MCF 10A (cell line): ENCODE data around the gene FILIP1L. TPM values are rescaled to one million over a fixed set of nuclear protein-coding genes. Genes with fewer than 3 reads are reported as not detected.

Experiments
- BruUV-seq: library from RNA; stranded (reverse); fragments of 400-500 nt; replicated peaks from 2 replicates; lab custom pipeline; 2021; lab: Mats Ljungman, UMichigan
- CTCF ChIA-PET: fragments of 300-600 bp; sonication (Branson Sonifier 250); formaldehyde crosslinking; extraction: SDS; loops from one replicate; lab custom pipeline; 2021; ENCODE audit warnings: antibody characterized with exemption, inconsistent platforms; lab: Yijun Ruan, JAX
- POLR2A ChIA-PET: fragments of 300-600, 350-650 bp; sonication (Branson Sonifier 250); formaldehyde crosslinking; extraction: SDS; loops from one replicate; lab custom pipeline; 2020; ENCODE audit warnings: antibody characterized with exemption, inconsistent platforms; lab: Yijun Ruan, JAX
- DNase-seq: peaks from one replicate; pipeline ENCODE4 v3.0.0-alpha.2; 2018; ENCODE audit not compliant: unreplicated experiment
- H3K27ac Mint-ChIP-seq: one replicate; pipeline ENCODE4 v1.8.0; 2022; ENCODE audit warnings: mild to moderate bottlenecking, low read depth, mixed read lengths; ENCODE audit not compliant: unreplicated experiment
- H3K27me3 Mint-ChIP-seq: one replicate; pipeline ENCODE4 v1.8.0; 2022; ENCODE audit warnings: mixed read lengths; ENCODE audit not compliant: insufficient read depth, unreplicated experiment
- H3K36me3 Mint-ChIP-seq: one replicate; pipeline ENCODE4 v1.8.0; 2022; ENCODE audit warnings: mild to moderate bottlenecking, moderate library complexity, mixed read lengths; ENCODE audit not compliant: insufficient read depth, unreplicated experiment
- H3K4me1 Mint-ChIP-seq: one replicate; pipeline ENCODE4 v1.8.0; 2022; ENCODE audit warnings: mixed read lengths; ENCODE audit not compliant: insufficient read depth, unreplicated experiment
- H3K4me3 Mint-ChIP-seq: one replicate; pipeline ENCODE4 v1.8.0; 2022; ENCODE audit warnings: mild to moderate bottlenecking, moderate library complexity, mixed read lengths; ENCODE audit not compliant: unreplicated experiment
- H3K9me3 Mint-ChIP-seq: one replicate; pipeline ENCODE4 v1.8.0; 2022; ENCODE audit warnings: mixed read lengths; ENCODE audit not compliant: unreplicated experiment
- CTCF ChIP-seq: fragments of 200-600 bp; IDR thresholded peaks from one replicate; pipeline ENCODE4 v1.8.0; 2022; ENCODE audit warnings: antibody characterized with exemption, mild to moderate bottlenecking; ENCODE audit not compliant: unreplicated experiment
- intact Hi-C: fragments of 100-400 bp; cut with micrococcal nuclease; formaldehyde crosslinking; loops from 2 replicates; pipeline ENCODE4 v1.14.1; 2022
- total RNA-seq: library from RNA; stranded (reverse); gene quantifications from 2 replicates; pipeline ENCODE4 v1.2.3, GENCODE V29; 2022

Gene FILIP1L
- total RNA-seq, 1 experiment from 2014 or later, result 2.4 TPM

GRCh38 chr3:100128565-100128964 is 14.3 kb upstream of the FILIP1L start:
- ChIA-PET CTCF (no interaction called here), POLR2A (no interaction called here)
- H3K4me3 Mint-ChIP-seq, result no peak overlapping the region
- TF ChIP-seq CTCF, result no peak
- no peaks in the 10 kb centered on the region for H3K27me3 Mint-ChIP-seq
- no peak for DNase-seq
- peaks cover 11% of the 10 kb centered on the region for H3K4me1 Mint-ChIP-seq
- H3K27ac Mint-ChIP-seq, result no peak overlapping the region
- H3K9me3 Mint-ChIP-seq, result no peaks in the 10 kb centered on the region
- intact Hi-C loops, result no loop called here
- no peaks in the 10 kb centered on the region for H3K36me3 Mint-ChIP-seq
- BruUV-seq, result no TSS peak

DNA sequence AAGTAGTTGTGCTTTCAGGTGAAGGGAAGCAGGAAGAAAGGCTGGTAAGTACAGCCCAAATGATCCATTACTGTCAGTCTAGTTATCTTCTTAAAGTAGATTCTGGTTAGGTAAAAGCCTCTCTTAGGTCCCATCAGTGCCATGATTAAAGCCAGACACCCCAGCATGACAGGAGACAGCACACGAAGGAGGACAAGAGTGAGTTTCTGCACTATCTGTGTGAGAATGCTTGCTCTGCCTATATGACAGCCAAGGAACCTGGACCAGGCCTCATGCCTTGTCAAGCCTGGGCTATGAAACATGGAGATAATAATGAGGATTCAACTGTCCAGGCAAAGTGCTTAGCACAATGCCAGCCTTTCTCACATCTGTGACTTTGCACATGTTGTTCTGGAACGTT is 13.5 kb upstream of the FILIP1L start:
- intact Hi-C loops, result no loop called here
- no peak for DNase-seq
- H3K27me3 Mint-ChIP-seq, result no peaks in the 10 kb centered on the region
- H3K4me1 Mint-ChIP-seq, result peaks cover 11% of the 10 kb centered on the region
- CTCF ChIA-PET, result no interaction called here
- no TSS peak for BruUV-seq
- no peaks in the 10 kb centered on the region for H3K36me3 Mint-ChIP-seq
- no peaks in the 10 kb centered on the region for H3K9me3 Mint-ChIP-seq
- POLR2A ChIA-PET, result no interaction called here
- TF ChIP-seq CTCF, result no peak
- no peak overlapping the region for H3K27ac Mint-ChIP-seq
- H3K4me3 Mint-ChIP-seq, result no peak overlapping the region

- H3K27me3 Mint-ChIP-seq, result no peaks in the 10 kb centered on the region
- POLR2A ChIA-PET, result interaction anchor here (0.6 to 1.6 kb wide), 2 partner anchors 11 to 1394 kb away, joined by 3 to 4 read pairs; partner anchors contain the start of gene FILIP1L
- H3K36me3 Mint-ChIP-seq, result no peaks in the 10 kb centered on the region
- no peak overlapping the region for H3K27ac Mint-ChIP-seq
- intact Hi-C loops, result no loop called here
- no peaks in the 10 kb centered on the region for H3K9me3 Mint-ChIP-seq
- BruUV-seq, result no TSS peak
- TF ChIP-seq CTCF, result no peak
- DNase-seq, result peak; percentile 15
- CTCF ChIA-PET, result interaction anchor here (0.9 to 1.0 kb wide), 2 partner anchors 56 to 129 kb away, joined by 3 read pairs; no protein-coding TSS in a partner anchor
- peaks cover 11% of the 10 kb centered on the region for H3K4me1 Mint-ChIP-seq
- no peak overlapping the region for H3K4me3 Mint-ChIP-seq
Observed at GRCh38 chr3:100125161-100125938, 11.0 kb upstream of the FILIP1L start.

GRCh38 chr3:100124201-100124761 is 10.0 kb upstream of the FILIP1L start:
- no peaks in the 10 kb centered on the region for H3K27me3 Mint-ChIP-seq
- POLR2A ChIA-PET, result interaction anchor here (1.6 kb wide), 1 partner anchor 10 kb away, joined by 4 read pairs; the partner anchor contains the start of gene FILIP1L
- peak overlapping the region; percentile 16 for H3K27ac Mint-ChIP-seq

More at GRCh38 chr3:100124201-100124761, 10.0 kb upstream of the FILIP1L start:
- intact Hi-C loops, result no loop called here
- CTCF ChIA-PET, result no interaction called here
- H3K4me3 Mint-ChIP-seq, result no peak overlapping the region
- H3K9me3 Mint-ChIP-seq, result no peaks in the 10 kb centered on the region
- H3K36me3 Mint-ChIP-seq, result no peaks in the 10 kb centered on the region
- BruUV-seq, result no TSS peak
- peaks cover 11% of the 10 kb centered on the region for H3K4me1 Mint-ChIP-seq
- TF ChIP-seq CTCF, result no peak
- no peak for DNase-seq
